Hepatocyte (in vitro differentiated cells): ENCODE results near the gene CXADR.
"Not testable (repeated sequence)": the region's sequence is repeated elsewhere in the genome, so short reads cannot be mapped to it uniquely, and the experiment has no call there.

ENCODE experiments used
- EZH2 ChIP-seq: fragments of 200-600 bp; sonication (generic); IDR thresholded peaks from 2 replicates; pipeline ENCODE4 v1.6.1; 2016; ENCODE audit warnings: antibody characterized with exemption, mild to moderate bottlenecking, borderline replicate concordance
- EZH2phosphoT487 ChIP-seq: fragments of 200-600 bp; sonication (generic); IDR thresholded peaks from one replicate; pipeline ENCODE4 v1.6.1; 2018; ENCODE audit warnings: antibody characterized with exemption, mild to moderate bottlenecking, low read depth, moderate library complexity; ENCODE audit not compliant: unreplicated experiment, severe bottlenecking

- not testable (repeated sequence) for TF ChIP-seq EZH2, EZH2phosphoT487
These were observed 11.2 kb downstream of the CXADR start for GRCh38 chr21:17523979-17524494.
